Immature natural killer cell (primary cell): ENCODE data around the gene IL1R2. TPM values are rescaled to one million over a fixed set of nuclear protein-coding genes. Genes with fewer than 3 reads are reported as not detected.
"Not testable (repeated sequence)": the region's sequence is repeated elsewhere in the genome, so short reads cannot be mapped to it uniquely, and the experiment has no call there.

ENCODE experiments used
- DNase-seq, 3 donors: peaks; one replicate each; pipeline ENCODE4 v3.0.0; 2022; ENCODE audit warnings: mixed read lengths in 1 of 3
- H3K27ac Mint-ChIP-seq, 6 donors: one replicate each; pipeline ENCODE4 v1.8.0; 2020; ENCODE audit warnings: mixed read lengths in 6 of 6, mild to moderate bottlenecking in 5 of 6, inconsistent platforms in 4 of 6, moderate library complexity in 3 of 6
- H3K27me3 Mint-ChIP-seq, 3 donors: one replicate each; pipeline ENCODE4 v1.8.0; 2020 to 2021; ENCODE audit warnings: low read depth in 3 of 3, mild to moderate bottlenecking in 3 of 3, mixed read lengths in 3 of 3, moderate library complexity in 3 of 3, inconsistent platforms in 1 of 3
- H3K36me3 Mint-ChIP-seq, 3 donors: one replicate each; pipeline ENCODE4 v1.8.0; 2020; ENCODE audit warnings: mixed read lengths in 3 of 3, inconsistent platforms in 2 of 3, mild to moderate bottlenecking in 2 of 3
- H3K4me1 Mint-ChIP-seq, 2 donors: one replicate each; pipeline ENCODE4 v1.8.0; 2020; ENCODE audit warnings: inconsistent platforms in 2 of 2, mild to moderate bottlenecking in 2 of 2, mixed read lengths in 2 of 2, moderate library complexity in 1 of 2
- H3K4me3 Mint-ChIP-seq, 5 donors: one replicate each; pipeline ENCODE4 v1.8.0; 2020; ENCODE audit warnings: mild to moderate bottlenecking in 5 of 5, mixed read lengths in 5 of 5, inconsistent platforms in 3 of 5, moderate library complexity in 3 of 5
- H3K9me3 Mint-ChIP-seq, 6 donors: one replicate each; pipeline ENCODE4 v1.8.0; 2020; ENCODE audit warnings: mild to moderate bottlenecking in 6 of 6, mixed read lengths in 6 of 6, inconsistent platforms in 4 of 6, moderate library complexity in 3 of 6
- polyA plus RNA-seq, 3 donors: library from polyadenylated mRNA; unstranded; fragments of 300-500 nt; fragmentation: Illumina TruSeq; gene quantifications; one replicate each; pipeline ENCODE4 v1.2.3, GENCODE V29; 2021

The IL1R2 gene
- polyA plus RNA-seq, 3 donors from 2014 or later, result 1.8 to 3.3 TPM; not detected in 1

DNA sequence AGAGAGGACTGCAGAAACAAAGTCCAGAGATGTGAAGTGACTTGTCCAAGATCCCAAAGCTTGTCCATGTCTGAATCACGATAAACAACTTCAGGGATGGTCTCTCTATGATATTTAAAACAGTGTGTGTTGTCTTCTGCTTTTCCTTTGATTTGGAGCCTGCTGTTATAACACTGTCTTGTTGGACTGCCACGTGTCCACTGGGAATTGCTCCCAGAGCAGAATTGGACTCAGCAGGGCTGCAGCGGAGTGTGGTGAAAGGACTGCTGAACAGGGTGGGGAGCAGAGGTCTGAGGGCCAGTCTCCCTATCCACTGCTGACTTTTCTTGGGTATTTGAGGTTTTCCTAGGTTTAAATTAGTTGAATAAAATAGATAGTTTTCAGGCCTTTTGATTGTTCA lies 68.3 kb downstream of the IL1R2 start:
- Mint-ChIP-seq H3K4me1 (no peaks in the 10 kb centered on the region), H3K9me3 (no peaks in the 10 kb centered on the region), H3K27ac (no peak overlapping the region), H3K36me3 (no peaks in the 10 kb centered on the region), H3K27me3 (peaks cover 2 to 14% (median 4%) of the 10 kb centered on the region in 3 donors), H3K4me3 (no peak overlapping the region)
- DNase-seq, result no peak

DNA sequence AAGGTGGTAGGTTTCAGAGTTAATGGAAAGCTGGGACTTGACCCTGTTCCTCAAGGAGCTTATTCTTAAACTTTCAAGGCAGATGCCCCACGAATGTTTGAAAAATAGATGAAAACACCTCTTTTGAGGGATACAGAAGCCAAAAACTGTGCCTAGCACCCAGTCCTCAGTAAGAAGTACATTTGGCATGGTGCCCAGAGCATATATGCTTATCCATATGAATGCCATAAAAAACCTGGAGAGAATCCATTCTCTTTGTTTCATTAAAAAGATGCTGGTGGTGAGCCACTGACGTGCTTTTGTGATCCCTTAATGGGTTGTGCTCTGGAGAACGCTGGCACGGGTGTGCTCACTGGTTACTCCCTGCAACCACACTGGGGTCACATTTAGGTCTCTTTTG lies 69.0 kb downstream of the IL1R2 start:
- H3K27me3 Mint-ChIP-seq, result peaks cover 2 to 14% (median 5%) of the 10 kb centered on the region in 3 donors
- no peaks in the 10 kb centered on the region for H3K36me3 Mint-ChIP-seq
- H3K9me3 Mint-ChIP-seq, result no peaks in the 10 kb centered on the region
- H3K4me1 Mint-ChIP-seq, result no peaks in the 10 kb centered on the region
- no peak overlapping the region for H3K4me3 Mint-ChIP-seq
- H3K27ac Mint-ChIP-seq, result no peak overlapping the region
- DNase-seq, result no peak

DNA sequence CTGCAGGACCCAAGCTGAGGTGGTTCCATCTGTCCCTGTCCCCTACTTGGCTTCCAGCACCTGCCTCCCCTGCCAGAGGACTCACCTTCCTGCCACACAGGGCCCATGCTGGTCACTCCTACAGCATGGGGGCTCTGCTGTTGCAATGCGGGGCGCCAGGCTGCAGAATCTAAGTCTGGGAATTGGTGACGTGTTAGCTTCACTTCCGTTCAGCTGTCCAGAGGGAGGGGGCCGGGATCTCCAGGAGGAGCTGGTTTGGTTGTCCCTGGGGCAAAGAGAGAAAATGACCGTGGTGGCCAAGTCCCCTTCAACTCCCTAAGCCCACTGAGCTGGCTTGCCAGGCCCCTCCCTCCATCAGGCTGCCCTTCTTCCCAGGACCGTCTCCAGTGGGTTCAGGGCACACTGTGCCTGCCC lies 69.5 kb downstream of the IL1R2 start:
- no peak overlapping the region for H3K4me3 Mint-ChIP-seq
- H3K36me3 Mint-ChIP-seq, result no peaks in the 10 kb centered on the region
- peaks cover 5 to 14% (median 5%) of the 10 kb centered on the region in 3 donors for H3K27me3 Mint-ChIP-seq
- no peak overlapping the region for H3K27ac Mint-ChIP-seq
- no peak for DNase-seq
- no peaks in the 10 kb centered on the region for H3K4me1 Mint-ChIP-seq
- no peaks in the 10 kb centered on the region for H3K9me3 Mint-ChIP-seq

DNA sequence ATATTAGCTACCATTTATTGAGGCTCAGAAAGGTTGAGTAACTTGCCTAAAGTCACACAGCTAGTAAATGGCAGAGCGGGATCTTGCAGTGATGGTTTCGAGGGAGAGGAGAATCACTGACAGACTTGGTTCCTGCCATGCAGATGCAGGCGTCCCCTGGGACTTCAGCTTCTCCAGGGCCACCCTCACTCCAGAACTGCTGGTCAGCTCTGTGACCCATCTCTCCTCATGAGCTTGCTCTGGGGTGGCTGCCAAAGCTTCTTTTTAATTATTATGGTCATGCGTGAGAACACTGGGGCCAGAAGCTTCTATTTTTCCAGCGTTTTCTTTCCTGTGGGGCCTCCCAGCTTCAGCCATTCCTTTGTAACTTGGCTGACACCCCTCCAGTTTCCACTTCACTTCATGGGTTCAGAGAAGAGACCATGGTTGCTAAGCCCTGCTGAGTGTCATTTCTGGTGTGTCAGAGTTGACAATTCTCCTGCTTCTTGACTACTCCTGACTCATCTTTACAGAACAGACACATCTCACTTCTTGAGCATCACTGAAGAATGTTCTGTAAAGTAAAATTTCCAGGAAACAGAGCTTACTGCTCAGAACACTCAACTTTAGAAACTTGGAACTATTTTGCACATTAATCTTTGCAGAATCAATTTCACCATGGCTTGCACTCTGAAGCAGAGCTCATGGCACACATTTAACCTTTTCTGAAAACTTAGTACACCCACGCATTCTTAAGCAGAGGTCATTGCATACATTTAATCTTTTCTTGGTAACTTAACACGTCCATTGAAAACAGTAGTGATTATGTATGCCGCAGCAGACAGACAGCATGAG lies 70.4 kb downstream of the IL1R2 start:
- no peak for DNase-seq
- Mint-ChIP-seq H3K36me3 (no peaks in the 10 kb centered on the region), H3K27ac (no peak overlapping the region), H3K4me1 (no peaks in the 10 kb centered on the region), H3K9me3 (no peaks in the 10 kb centered on the region), H3K4me3 (no peak overlapping the region), H3K27me3 (peaks cover 5 to 14% (median 5%) of the 10 kb centered on the region in 3 donors)

DNA sequence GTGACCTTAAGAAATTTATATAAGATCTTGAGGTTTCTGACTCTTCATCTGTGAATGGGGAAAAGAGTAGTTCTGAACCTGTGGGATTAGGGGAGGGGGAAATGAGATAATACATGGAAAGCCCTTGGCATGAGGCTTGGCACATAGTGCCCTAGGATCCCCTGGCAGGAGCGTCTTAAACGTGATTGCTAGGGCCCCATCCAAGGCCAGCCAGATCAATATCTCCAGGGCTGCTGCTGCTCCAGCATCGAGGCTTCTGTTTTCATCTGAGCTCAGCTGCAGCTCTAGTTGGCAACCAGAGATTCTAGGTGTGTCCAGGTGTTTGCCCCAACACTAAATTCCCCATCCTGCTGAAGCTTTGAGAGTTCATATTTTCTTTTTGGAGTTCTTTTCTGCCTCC lies 71.0 kb downstream of the IL1R2 start:
- peaks cover 5 to 10% (median 5%) of the 10 kb centered on the region in 3 donors for H3K27me3 Mint-ChIP-seq
- no peaks in the 10 kb centered on the region for H3K4me1 Mint-ChIP-seq
- no peaks in the 10 kb centered on the region for H3K36me3 Mint-ChIP-seq
- no peak for DNase-seq
- H3K9me3 Mint-ChIP-seq, result no peaks in the 10 kb centered on the region
- no peak overlapping the region for H3K27ac Mint-ChIP-seq
- H3K4me3 Mint-ChIP-seq, result no peak overlapping the region

DNA sequence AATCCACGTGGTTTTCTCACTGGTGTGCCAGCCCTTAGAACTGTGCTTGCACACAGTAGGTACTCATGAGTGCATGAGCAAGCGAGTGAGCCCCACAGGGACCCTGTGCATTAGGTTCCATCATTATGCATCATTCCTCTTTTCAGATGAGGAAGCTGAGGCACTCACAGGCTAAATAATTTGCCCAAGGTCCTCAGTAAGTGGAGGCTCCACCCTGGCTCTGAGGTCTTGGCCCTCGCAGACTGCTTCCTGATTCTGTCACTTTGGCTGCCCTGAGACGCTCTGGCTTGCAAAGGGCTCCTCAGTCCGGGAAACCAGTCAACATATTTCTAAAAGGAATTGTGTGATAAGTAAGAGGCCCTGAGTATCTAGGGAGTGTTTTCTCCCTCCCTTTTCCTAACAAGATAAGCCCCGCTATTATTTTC lies 71.7 kb downstream of the IL1R2 start:
- no peaks in the 10 kb centered on the region for H3K36me3 Mint-ChIP-seq
- no peak overlapping the region for H3K4me3 Mint-ChIP-seq
- no peaks in the 10 kb centered on the region for H3K4me1 Mint-ChIP-seq
- peaks cover 5 to 8% (median 8%) of the 10 kb centered on the region in 3 donors for H3K27me3 Mint-ChIP-seq
- DNase-seq, result no peak
- no peaks in the 10 kb centered on the region for H3K9me3 Mint-ChIP-seq
- no peak overlapping the region for H3K27ac Mint-ChIP-seq

DNA sequence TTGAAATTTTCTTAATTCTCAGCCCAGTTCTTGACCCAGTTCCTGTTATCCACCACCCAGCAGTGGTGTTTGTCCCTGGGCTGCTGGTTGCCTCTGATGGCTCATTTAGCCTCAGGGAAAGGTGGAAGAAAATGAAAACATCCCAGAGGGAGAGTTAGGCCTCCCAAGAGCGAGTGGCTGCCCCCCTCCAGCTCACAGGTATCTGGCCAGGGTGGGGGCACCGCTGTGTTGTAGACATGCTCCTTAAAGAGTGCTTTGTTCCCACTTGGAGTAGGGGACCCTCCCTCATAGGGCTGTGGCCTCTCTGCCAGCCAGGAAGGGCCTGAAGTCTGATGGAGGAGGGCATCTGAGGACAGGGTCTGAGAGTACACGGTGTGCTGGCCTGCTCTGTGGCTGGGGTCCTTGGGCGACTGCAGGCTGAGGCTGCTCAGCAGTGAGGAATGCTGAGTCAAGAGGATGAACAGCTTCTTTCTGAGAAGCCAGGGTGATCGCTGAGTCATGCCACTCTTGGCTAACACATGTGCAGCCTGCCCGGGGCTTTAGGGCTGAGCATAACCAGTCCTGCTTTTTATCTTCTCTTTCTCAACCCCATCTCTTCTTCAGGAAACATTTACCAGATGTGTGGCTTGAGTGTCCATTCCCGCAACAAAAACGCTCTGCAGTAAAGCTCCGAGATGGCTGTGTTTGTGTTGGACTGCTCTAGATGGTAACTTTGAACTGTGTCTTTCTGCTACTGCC lies 72.3 kb downstream of the IL1R2 start:
- Mint-ChIP-seq H3K4me3 (no peak overlapping the region), H3K27ac (no peak overlapping the region)
- DNase-seq, result no peak

DNA sequence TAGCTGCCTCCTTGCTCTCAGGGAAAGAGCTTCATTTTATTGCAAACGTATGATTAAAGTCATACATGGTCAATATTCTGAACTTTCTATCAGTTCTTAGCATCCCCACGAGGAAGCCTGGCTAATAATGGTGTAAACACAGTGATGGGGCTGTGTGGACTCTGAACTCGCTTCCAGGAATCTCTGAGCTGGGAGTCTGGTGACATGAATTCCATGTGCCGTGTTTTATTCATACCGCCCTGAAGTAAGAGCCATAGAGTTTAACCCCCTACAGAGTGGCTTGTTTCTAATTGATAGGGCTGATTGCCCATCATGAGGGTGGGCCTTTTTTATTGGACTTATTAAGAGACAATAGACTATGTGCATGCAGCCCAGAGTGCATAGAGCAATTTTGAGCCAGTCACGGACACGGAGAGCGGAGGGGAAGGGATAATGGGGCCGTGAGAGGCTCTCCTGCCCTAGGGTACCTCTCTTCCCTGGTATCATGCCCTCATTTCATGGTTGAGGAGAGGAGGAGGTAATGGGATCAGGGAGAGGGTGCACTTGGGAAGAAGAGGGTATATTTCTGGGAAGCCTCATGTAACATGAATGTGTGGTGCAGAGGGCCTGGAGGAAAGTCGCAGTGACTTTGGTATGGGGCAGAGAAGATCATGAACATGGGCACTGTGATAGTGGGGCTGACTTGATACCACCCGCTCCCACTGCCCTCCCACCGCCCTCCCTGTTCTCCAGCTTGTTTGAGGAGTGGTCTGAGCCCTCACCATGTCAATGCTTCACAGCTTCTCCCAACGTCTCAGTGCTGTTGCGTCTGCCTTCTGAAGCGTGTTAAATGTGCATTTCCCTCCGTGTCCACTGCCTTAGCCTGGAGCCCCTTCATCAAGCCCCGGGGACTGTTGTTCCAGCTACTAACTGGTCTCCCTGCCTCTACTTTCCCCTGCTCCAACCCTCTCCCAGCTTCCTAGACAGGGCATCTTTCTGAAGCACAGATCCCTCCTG lies 73.2 kb downstream of the IL1R2 start:
- Mint-ChIP-seq H3K9me3 (no peaks in the 10 kb centered on the region), H3K4me3 (no peak overlapping the region), H3K27ac (no peak overlapping the region), H3K27me3 (peaks cover 8% of the 10 kb centered on the region in 3 donors), H3K36me3 (no peaks in the 10 kb centered on the region), H3K4me1 (no peaks in the 10 kb centered on the region)
- no peak for DNase-seq

More for the DNA sequence above, 72.3 kb downstream of the IL1R2 start:
- H3K27me3 Mint-ChIP-seq, result peaks cover 5 to 8% (median 8%) of the 10 kb centered on the region in 3 donors
- no peaks in the 10 kb centered on the region for H3K36me3 Mint-ChIP-seq
- no peaks in the 10 kb centered on the region for H3K4me1 Mint-ChIP-seq
- H3K9me3 Mint-ChIP-seq, result no peaks in the 10 kb centered on the region

DNA sequence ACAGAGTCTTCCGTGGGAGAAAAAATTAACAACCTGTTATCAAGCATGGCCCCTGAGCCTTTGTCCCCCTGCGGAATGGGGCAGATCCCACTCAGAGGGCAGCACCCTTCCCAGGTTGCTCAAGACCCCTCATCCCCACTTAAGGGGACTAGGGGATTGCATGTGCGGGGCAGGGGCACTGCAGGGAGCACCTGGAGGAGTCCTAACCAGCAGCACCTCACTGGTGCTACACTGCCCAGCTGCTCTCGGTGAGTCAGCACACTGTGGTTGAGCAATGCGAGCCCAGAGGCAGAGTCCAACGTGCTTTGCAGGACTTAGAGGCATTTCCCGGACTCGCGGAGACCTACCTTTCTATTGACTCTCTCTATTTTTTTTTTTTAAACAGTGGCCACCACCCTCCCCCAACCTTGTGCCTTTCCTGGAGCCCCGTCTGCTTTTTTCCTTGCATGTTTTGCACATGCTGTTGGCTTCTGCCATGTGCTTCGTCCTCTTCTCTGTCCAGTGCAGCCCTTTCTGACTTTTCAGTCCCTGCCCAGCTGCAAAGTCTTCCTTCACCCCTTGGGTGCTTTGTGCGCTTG lies 74.0 kb downstream of the IL1R2 start:
- H3K4me3 Mint-ChIP-seq, result no peak overlapping the region
- peaks cover 4 to 8% (median 7%) of the 10 kb centered on the region in 3 donors for H3K27me3 Mint-ChIP-seq
- H3K9me3 Mint-ChIP-seq, result no peaks in the 10 kb centered on the region
- H3K36me3 Mint-ChIP-seq, result no peaks in the 10 kb centered on the region
- DNase-seq, result no peak
- H3K4me1 Mint-ChIP-seq, result no peaks in the 10 kb centered on the region
- H3K27ac Mint-ChIP-seq, result no peak overlapping the region

DNA sequence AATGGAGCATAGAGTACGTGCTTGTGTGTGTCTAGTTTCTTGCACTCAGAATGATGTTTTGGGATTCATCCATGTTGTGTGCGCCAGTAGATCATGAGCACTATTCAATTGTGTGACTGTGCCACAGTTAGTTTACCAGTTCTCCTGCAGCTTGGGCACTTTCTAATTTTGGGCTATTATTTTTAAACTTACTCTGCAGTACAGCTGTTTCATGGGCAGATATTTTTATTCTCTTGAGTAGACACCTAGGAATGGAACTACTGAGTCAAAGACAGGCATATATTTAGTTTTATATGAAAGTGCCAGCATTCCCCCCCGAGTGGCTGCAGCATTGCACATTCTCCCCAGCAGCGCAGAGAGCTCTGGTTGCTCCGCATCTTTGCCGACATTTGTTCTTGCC lies 74.8 kb downstream of the IL1R2 start:
- no peak for DNase-seq
- Mint-ChIP-seq H3K27me3 (peaks cover 4 to 8% (median 7%) of the 10 kb centered on the region in 3 donors), H3K36me3 (no peaks in the 10 kb centered on the region), H3K9me3 (no peaks in the 10 kb centered on the region), H3K4me3 (no peak overlapping the region), H3K4me1 (no peaks in the 10 kb centered on the region), H3K27ac (no peak overlapping the region)

DNA sequence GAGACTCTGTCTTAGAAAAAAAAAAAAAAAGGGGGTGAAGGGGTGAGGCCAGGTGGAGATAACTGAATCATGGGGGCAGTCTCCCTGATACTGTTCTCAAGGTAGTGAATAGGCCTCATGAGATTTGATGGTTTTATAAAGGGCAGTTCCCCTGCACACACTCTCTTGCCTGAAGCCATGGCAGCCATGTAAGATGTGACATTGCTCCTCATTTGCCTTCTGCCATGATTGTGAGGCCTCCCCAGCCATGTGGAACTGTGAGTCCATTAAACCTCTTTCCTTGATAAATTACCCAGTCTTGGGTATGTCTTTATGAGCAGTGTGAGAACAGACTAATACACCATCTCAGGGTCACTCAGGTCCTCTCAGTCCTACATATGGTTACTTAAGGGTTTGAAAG lies 76.4 kb downstream of the IL1R2 start:
- H3K27ac Mint-ChIP-seq, H3K36me3 Mint-ChIP-seq, H3K4me3 Mint-ChIP-seq, H3K27me3 Mint-ChIP-seq, H3K9me3 Mint-ChIP-seq, DNase-seq, H3K4me1 Mint-ChIP-seq: not testable (repeated sequence)

DNA sequence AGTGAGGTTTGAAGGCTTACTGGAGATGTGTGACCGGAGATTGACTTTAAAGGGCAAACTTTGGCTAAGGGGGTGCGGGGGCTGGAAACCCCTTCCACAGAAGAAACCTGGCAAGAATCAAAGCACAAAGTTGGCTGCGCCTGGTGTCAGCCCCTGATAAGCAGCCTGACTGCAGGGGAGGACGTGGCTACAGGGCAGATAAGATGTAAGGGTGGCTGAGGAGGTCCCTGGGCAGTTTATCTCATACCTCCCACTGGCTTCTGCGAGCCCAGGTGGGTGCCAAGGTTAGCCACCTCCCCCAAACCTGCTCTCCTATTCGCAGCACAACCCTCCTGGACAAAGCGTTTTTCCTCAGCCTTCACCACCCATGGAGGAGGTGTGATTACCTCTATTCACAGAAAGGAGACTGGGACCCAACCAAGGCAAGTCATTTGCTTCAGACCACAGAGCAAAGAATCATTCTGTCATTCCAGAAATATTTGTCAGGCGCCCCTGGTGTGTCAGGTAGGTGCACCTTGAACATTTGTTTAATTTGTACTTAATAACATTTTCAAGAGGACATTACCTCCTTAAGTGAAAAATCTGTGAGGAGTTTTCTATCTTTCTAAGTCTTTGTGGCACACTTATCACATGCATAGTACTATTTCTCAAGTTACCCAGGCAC lies 77.7 kb downstream of the IL1R2 start:
- no peak for DNase-seq
- no peaks in the 10 kb centered on the region for H3K4me1 Mint-ChIP-seq
- H3K27me3 Mint-ChIP-seq, result peaks cover 2 to 7% (median 6%) of the 10 kb centered on the region in 3 donors
- no peaks in the 10 kb centered on the region for H3K9me3 Mint-ChIP-seq
- no peaks in the 10 kb centered on the region for H3K36me3 Mint-ChIP-seq
- H3K27ac Mint-ChIP-seq, result no peak overlapping the region
- no peak overlapping the region for H3K4me3 Mint-ChIP-seq
